T-helper 22 cell (primary cell): ENCODE data around the gene WASL.
"Not testable (repeated sequence)": the region's sequence is repeated elsewhere in the genome, so short reads cannot be mapped to it uniquely, and the experiment has no call there.

Experiments
- DNase-seq: peaks from one replicate; pipeline ENCODE4 v3.0.0-alpha.2; 2020; ENCODE audit warnings: low read depth

Gene WASL

DNA sequence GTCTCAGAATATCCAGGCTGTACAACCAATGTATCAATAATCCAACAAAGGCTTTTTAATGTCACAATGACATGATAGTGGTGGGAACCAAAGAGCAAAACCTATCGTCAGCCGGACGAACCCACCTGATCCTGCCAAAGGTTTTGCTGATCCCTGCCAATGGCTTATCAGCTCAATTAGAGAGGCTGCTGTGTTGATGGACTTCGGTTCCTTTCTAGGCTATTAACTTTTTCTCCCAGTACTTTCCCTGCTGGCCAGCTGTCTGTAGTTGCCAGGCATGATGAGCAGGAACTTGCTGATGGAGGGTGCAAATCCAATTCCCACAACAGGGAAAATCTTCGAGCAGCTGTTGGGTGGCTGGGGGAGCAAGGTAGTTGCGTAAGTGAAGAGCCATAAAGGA is 90.8 kb downstream of the WASL start:
- DNase-seq, result no peak

DNA sequence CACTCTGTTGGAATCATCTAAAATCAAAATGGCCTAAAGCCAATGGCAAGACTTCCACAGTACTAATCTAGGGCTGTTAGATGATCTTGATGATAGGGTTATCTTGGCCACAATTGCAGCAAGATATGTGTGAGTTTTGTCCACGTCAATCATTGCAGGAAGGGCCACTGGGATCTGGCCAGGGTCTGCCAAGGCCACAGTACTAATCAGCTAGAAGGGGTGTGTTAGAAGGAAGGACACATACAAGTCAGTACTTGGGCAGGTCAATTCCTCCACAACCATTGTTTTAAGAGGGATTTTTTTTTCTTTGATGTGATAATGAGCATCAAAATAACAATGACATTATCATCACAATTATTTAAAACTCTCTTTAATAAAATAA is 91.5 kb downstream of the WASL start:
- DNase-seq, result no peak

DNA sequence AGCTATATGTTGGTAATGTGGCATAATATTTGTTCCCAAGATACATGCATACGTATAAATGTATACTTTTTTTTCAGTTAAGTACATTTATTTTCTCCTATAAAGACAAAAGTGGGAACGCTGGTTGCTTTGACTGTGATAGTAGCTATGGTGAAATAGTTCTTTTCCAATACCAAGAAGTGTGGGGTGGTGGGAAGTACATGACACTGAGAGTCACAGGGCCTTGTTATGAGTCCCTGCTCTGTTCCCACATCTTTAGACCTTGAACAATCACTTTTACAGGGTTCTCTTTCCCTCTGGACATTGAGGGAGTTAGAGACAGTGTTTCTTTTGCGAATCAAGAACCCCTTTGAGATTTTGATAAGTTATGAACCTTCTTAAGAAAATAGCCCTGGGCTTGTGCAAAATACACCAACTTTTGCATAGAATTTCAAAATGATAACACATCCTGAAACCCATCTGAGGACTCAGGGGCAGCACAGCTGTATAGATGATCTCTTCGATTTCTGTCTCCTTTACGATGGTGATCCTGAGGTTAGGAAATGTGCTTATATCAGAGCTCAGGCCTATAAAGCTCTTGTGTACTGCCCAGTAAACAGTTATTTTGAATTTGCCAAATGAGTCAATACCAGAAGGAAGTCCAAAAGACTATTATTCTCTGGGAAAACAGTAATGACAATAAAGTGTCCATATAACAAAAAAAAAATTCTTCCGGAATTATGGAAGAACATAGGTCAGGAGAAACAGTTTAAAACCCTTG is 92.1 kb downstream of the WASL start:
- DNase-seq, result no peak

DNA sequence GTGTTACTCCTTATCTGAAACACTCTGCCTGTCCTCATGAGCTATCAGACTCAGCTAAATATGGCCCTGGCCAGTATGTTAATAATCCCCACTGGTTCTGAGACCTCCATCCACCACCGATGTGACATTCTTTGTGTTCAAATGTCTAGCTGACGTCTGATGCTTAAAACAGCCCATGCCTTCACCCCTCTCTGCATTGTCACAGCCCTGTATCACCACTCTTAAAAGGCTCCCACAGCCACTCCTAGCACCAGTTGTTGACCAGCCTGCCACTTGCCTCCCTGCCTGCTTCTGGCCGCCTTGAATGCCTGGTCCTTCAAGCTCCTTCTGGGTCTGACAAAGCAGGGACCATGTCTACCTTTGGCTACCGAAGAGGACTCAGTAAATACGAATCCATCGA is 93.2 kb downstream of the WASL start, which contains the start of gene LMOD2:
TSS of gene LMOD2 (plus strand) at position 253 of the 400 bp plus-strand sequence. CDS start at position 351, 98 bp downstream.
- no peak for DNase-seq

DNA sequence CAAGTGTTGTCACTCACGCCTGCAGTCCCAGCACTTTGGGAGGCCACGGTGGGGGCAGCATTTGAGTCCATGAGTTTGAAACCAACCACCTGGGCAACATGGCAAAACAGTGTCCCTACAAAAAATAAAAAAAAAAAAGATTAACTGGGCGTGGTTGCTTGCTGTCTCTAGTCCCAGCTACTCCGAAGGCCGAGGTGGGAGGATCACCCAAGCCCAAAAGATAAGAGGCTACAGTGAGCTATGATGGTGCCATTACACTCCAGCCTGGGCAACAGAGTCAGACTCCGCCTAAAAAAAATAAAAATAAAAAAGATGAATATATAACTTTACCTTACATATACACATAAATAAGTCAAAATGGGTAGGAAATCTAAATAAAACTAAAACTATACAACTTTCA is 95.6 kb downstream of the WASL start:
- DNase-seq, result no peak

DNA sequence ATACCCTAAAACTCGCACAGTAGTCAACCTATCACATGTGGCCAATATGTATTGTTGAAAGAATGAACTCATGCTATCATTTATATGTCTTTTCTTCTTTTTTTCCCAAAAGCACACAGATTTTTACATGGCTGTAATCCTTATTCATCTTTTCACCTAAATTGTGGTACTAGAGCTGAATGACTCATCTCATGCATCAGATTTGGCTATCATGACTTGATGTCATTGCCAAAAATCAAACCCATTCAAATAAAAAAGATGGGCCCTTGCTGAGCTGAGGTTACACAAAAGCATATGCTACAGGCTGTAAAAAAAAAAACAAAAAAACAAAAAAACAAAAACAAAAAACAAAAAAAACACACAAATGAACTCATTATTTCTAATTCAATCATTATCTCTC is 96.4 kb downstream of the WASL start:
- no peak for DNase-seq

DNA sequence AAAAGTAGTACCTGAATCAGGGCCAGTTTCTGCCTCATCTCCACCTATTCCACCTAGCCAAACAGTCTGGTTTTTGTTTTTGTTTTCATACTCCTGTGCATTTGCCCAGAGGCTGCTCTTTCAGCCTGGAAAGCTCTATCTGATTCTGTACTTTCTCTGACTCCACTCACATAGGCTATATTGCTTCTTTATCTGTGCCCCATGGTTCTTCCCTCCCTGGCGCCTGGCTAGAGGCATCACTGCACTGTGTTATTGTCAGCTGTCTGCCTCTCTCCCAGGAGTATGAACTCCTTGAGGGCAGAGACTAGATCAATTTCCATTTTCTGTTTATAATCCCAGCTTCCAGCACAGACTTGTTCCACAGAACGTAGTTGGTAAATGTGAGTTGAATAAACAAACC is 98.2 kb downstream of the WASL start:
- DNase-seq, result no peak

DNA sequence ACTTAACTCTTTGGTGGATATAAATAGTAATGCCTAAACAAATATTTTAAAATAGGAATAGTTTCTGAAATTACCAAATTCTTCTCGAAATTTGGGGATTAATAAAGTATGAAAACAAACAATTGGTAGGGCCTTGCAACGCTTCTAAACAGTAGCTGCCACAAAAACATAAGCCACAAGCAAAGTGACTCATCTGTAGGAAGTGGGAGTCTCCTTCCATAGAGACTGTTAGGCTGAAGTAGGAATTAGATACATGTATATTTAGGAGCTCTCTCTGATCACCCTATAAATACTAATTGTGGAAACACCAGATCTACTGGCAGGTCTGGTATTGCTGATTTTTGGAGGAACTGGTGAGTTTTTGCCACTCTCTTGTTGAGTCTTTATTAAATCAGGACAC is 98.8 kb downstream of the WASL start:
- no peak for DNase-seq

DNA sequence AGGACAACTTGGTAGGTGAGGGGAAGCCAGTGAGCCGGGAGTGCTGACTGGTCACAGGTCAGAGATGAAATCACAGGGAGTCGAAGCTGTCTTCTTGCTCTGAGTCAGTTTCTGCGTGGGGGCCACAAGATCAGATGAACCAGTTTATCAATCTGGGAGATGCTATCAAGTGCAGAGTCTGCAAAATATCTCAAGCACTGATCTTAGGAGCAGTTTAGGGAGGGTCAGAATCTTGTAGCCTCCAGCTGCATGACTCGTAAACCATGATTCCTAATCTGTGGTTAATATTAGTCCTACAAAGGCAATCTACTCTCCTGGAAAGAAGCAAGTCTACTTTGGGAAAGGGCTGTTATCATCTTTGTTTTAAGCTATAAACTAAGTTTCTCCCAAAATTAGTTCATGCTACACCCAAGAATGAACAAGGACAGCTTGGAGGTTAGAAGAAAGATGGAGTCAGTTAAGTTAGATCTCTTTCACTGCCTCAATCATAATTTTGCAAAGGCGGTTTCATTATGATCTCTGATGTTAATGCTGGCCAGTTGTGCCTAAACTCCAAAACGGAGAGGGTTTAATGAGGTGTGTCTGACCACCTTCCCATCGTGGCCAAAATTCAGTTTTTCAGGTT is 101.6 kb downstream of the WASL start:
- DNase-seq, result no peak

DNA sequence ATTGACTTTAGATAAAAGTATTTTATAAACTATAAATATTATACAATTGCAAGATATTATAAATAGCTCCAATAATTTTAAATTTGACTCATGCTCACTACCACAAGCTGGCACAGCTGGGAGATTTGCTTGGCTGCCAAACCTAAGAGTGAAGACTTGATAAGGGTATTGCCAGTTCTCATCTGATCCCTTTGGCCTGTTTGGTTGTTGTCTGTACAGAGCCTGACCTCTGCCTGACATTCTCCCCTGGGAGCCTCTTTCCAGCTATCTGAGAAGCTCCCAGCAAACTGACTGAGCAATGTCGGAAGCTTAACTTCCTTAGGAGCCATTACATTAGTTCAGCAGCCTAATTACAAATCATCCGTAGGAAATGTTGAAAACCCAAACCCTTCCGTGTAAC is 103.3 kb downstream of the WASL start:
- DNase-seq, result no peak

DNA sequence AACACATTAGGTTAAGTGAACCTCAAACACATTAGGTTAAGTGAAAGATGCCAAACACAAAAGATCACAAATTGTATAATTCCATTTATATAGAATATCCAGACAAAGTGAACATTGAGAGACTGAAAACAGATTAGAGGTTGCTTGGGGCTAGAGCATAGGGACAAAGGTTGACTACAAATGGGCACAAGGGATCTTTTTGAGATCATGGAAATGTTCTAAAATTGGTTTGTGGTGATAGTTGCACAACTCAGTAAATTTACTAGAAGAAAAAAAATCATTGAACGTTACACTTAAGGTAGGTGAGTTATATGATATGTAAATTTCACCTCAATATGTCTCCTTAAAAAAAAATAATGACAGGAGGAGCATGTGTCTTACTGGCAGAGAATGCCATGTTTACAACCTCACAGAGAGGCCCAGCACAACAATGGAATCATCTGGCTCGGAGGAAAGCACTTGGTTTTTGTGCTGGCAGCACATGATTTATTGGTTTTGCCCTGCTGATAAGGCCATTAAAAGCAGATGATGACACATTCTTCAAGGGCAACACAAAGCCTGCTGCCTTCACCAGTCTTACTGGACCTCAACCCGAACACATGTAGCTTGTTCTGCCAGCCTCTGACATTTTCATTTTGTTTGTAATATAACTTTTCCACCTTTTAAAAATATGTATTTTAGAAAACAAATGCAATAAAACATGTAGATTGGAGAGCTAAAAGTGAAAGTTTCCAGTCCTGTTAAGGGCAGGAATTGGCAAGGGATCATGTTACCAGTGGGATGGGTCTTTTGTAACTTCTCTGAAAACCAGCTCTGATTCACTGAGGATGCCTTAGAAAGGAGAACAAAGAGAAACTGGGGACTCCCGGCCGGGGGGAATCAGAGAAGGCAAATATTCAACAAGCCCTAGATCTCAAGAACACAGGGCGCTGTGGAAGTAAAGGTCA is 105.0 kb downstream of the WASL start:
- no peak for DNase-seq

DNA sequence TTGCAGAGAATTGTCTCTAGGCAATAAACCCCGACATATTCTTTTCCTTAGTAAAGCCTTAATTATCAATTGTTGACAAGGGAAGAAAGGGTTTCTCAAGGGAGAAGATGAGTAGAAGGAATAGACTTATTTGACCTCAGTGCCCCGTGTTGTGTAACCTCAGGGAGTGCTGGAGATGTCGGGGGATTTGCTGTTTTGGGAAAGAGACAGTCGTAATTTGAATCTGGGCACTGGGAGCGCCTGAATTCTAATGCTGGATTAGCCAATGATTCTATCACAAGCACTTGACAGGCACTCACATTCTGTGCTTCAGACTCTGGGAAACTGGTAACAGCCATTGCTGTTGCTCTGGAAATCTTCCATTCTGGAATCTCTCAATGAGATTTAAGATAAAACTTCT is 106.9 kb downstream of the WASL start:
- no peak for DNase-seq

DNA sequence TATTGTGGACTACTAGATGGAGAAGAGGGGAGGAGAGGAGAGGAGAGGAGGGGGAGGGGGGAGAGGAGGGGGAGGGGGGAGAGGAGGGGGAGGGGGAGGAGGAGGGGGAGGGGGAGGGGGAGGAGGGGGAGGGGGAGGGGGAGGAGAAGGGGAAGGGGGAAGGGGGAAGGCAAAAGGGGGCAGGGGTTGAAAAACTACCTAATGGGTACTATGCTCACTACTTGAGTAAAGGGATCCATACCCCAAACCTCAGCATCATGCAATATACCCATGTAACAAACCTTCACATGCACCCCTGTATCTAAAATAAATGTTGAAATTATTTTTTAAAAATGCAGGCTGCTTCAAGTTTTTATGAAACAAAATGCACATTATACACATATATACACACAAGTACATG is 108.2 kb downstream of the WASL start:
- DNase-seq, result no peak

DNA sequence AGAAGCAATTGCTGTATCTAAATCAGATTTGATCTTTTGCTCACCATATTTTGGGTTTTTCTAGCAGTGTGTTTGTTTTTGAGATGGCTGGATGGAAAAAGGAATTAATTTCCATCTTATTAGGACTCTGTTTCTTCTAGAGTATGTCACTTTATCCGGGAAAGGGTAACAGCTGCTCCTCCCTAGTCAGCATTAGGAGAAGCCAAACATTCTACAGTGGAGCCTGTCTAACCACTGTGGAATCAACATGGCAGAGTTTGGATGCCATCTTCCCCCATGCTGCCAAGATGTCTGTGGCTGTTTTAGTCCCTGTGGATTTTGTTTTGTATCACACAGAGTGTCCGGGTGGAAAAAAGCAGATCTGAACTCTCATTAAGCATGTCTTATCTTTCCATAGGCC is 109.2 kb downstream of the WASL start:
- no peak for DNase-seq

DNA sequence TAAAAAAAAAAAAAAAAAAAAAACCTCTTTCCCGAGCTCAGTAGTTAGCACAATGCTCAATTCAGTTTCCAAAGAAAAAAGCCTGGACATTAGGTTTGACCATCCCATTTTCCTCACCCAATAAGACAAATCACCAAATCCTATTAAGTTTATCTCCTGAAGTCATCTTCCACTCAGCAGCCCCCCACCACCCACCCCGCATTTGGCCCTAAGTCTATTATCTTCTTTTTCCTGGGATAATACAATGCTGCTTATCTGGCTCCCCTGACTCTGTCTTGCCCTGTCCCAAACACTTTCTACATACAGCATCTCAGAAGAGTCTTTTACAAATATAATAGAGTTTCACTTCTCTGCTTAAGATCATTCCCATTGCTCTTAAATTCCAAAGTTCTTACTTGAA is 110.9 kb downstream of the WASL start:
- no peak for DNase-seq

DNA sequence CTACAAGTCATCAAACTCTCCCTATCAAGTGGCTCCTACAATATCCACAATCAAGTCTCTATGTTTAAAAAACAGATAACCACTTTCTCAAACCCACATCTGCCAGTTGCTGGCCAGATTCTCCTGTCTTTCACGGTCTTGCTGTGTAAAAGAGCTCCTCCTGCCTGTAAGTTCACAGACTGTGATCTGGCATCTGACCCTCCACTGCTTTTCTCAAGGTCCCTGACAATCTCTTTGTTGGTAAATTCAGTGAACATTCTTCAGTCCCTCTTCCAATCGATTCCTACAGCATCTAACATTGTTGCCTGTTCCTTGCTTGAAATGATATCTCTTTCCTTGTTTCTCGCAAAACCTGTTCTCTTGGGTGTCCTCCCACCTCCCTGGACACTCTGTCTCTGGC is 111.6 kb downstream of the WASL start:
- DNase-seq, result no peak

DNA sequence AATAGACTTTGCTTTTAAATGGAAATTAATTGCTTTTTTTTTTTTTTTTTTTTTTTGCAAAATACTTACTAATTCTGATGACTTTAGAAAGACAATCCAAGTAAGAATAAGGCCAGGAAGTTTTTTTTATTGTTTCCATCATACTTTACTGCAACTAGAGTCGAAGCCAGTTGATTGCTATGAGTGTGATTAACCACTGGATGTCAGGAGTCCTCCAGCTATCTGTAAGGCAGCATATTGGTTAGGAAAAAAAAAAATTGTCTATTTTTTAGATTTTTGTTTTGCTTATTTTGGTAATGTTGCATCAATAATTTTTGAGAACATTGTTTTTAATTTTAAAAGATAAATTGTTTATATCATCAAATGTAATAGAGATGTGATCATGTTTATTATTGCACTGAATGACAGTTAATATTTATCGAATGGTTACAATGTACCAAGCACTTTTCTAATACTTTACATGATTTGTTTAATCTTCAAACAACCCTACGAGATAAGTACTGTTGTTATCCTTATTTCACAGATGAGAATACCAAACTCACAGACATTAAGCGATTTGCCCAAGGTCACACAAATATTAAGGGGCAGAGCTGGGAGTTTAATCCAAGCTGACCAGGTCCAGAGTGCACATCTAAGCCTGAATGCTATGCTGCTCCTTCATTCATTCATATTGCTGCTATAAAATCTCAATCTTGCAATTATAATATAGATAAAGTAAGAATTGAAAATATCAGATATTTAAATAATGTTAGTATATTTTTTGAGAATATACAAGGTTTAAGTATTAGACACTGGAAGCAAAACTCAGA is 113.0 kb downstream of the WASL start:
- no peak for DNase-seq

DNA sequence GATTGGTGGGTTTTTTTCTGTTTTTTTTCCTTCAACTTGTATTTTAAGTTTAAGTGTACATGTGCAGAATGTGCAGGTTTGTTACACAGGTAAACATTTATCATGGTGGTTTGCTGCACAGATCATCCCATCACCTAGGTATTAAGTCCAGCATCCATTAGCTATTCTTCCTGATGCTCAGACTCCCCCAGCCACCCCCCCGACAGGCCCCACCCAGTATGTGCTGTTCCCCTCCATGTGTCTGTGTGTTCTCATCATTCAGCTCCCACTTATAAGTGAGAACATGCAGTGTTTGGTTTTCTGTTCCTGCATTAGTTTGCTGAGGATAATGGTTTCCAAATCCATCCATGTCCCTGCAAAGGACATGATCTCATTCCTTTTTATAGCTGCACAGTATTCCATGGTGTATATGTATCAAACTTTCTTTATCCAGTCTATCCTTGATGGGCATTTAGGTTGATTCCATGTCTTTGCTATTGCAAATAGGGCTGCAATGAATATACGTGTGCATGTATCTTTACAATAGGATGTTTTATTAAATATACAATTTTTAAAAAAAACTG is 114.7 kb downstream of the WASL start:
- DNase-seq, result not testable (repeated sequence)

DNA sequence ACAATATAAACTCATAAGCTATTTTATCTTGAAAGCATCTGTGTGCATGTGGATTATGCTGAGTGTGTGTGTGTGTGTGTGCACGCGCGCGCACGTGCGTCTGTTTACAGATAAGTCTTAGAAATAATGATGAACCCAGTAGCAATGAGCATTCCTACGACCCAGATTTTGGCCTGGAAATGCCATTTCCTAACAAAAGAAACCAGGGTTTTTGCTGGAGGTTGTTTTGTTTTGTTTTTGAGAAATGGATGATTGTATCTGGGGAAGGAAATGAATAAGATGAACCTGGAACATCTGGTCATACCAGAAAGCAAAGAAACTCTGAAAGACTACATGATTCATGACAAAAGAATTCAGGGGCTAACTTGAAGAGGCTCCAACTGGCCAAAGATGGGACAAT is 115.2 kb downstream of the WASL start:
- DNase-seq, result no peak

DNA sequence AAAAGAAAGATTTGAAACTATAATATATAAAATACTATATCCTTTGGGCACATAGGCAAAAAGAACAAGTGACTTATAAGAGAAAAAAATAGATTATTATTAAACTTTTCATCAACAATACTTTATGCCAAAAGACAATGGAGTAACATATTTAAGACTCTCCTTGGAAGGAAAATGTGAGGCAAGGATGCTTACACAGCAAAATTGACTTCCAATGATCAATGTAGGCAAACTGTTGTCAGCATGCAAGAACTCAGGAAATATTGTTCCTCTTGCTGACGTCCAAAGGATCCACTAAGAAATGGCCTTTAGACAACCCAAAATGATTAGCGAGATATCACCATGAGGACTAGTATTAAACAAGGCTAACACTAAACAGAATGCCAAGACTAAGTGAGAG is 116.0 kb downstream of the WASL start:
- no peak for DNase-seq
